Measurements from ENCODE around the gene SCYGR8. TPM values are rescaled to one million over a fixed set of nuclear protein-coding genes. Genes with fewer than 3 reads are reported as not detected.

SCYGR8 gene
- total and polyA plus RNA-seq, 7 experiments from 2014 or later: not detected

DNA sequence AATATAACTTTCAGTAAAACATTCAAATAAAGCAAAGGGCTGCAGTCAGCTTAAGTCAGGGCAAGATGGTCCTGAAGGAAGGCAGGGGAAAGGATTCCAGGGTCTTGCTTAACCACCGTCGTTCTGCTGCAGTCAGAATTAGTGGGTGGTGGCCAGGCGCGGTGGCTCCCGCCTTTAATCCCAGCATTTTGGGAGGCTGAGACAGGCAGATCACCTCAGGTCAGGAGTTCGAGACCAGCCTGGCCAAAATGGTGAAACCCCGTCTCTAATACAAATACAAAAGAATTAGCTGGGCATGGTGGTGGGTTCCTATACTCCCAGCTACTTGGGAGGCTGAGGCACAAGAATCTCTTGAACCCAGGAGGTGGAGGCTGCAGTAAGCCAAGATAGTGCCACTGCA, 34.7 kb upstream of the SCYGR8 start:
- H3K27ac ChIP-seq (ENCODE audit: low read depth, low read length): no peak overlapping the region
- Mint-ChIP-seq H3K9me3 (no peaks in the 10 kb centered on the region), H3K36me3 (no peaks in the 10 kb centered on the region), H3K27ac (no peak overlapping the region), H3K4me3 (no peak overlapping the region), H3K4me1 (no peaks in the 10 kb centered on the region), H3K27me3 (peaks cover 4 to 35% (median 11%) of the 10 kb centered on the region in 5 donors)
- H3K4me3 ChIP-seq (ENCODE audit: low read length): no peak overlapping the region
- no peaks in the 10 kb centered on the region for H3K36me3 ChIP-seq (ENCODE audit: control insufficient read depth in 2 of 3, insufficient read depth in 3 of 3, low read length in 3 of 3)
- CTCF ChIA-PET: no interaction called here
- no peak for ATAC-seq
- no peaks in the 10 kb centered on the region for H3K4me1 ChIP-seq (ENCODE audit: control insufficient read depth in 2 of 2, insufficient read depth in 2 of 2, low read length in 2 of 2)
- DNase-seq: no peak
- H3K9me3 ChIP-seq (ENCODE audit: control insufficient read depth in 2 of 3, low read length in 3 of 3): no peaks in the 10 kb centered on the region
- no peaks in the 10 kb centered on the region for H3K27me3 ChIP-seq (ENCODE audit: control insufficient read depth in 2 of 2, insufficient read depth in 2 of 2, low read length in 2 of 2)
- POLR2A ChIA-PET: no interaction called here
- intact Hi-C loops (cut with micrococcal nuclease): no loop called here

DNA sequence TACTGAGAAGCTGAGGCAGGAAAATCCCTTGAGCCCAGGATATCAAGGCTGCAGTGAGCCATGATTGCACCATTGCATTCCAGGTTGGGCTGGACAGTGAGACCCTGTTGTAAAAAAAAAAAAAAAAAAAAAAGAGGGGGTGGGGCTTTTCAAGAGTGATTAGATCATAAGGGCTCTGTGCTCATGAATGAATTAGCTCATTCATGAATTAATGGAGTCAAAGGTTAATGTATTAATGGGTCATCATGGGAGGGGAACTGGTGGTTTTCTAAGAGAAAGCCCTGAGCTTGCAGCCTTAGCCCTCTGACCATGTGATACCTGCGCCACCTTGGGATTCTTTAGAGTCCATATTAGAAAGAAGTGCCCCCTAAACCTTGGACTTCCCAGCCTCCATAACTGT, 32.4 kb upstream of the SCYGR8 start:
- Mint-ChIP-seq H3K4me3 (no peak overlapping the region), H3K36me3 (no peaks in the 10 kb centered on the region), H3K4me1 (peaks cover 0 to 7% (median 0%) of the 10 kb centered on the region in 7 donors), H3K9me3 (no peaks in the 10 kb centered on the region), H3K27me3 (peaks cover 12 to 29% (median 22%) of the 10 kb centered on the region in 5 donors), H3K27ac (no peak overlapping the region)
- Histone ChIP-seq H3K9me3 (ENCODE audit: control insufficient read depth in 2 of 3, low read length in 3 of 3) (no peaks in the 10 kb centered on the region), H3K27me3 (ENCODE audit: control insufficient read depth in 2 of 2, insufficient read depth in 2 of 2, low read length in 2 of 2) (peaks cover 0 to 3% of the 10 kb centered on the region in 2 donors), H3K27ac (ENCODE audit: low read depth, low read length) (no peak overlapping the region), H3K4me1 (ENCODE audit: control insufficient read depth in 2 of 2, insufficient read depth in 2 of 2, low read length in 2 of 2) (no peaks in the 10 kb centered on the region), H3K36me3 (ENCODE audit: control insufficient read depth in 2 of 3, insufficient read depth in 3 of 3, low read length in 3 of 3) (no peaks in the 10 kb centered on the region), H3K4me3 (ENCODE audit: low read length) (no peak overlapping the region)
- intact Hi-C loops (cut with micrococcal nuclease): no loop called here
- ChIA-PET CTCF (no interaction called here), POLR2A (no interaction called here)
- ATAC-seq (no peak), DNase-seq (no peak)

DNA sequence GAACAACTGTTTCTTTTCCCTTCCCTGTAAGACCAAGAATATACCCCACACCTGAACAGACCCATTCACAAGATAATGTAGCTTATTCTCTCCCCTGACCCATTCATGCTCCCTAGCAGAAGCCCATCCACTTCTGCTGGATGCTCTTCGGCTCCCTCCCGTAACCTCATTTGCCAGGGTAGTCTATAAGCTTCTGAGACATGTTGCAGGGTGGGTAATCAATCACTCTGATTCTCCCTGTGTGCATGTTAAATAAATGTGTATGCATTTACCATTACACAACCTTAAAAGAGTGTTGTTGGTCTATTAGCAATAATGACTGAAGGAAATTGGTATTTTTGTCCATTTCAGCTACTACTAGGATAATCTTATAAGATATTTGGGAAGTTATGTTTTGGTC, 29.2 kb upstream of the SCYGR8 start:
- Mint-ChIP-seq H3K36me3 (no peaks in the 10 kb centered on the region), H3K27me3 (peaks cover 20 to 45% (median 30%) of the 10 kb centered on the region in 5 donors), H3K4me1 (peaks cover 0 to 7% (median 0%) of the 10 kb centered on the region in 7 donors), H3K4me3 (no peak overlapping the region), H3K9me3 (peaks cover 0 to 2% (median 0%) of the 10 kb centered on the region in 11 donors), H3K27ac (no peak overlapping the region)
- Histone ChIP-seq H3K4me3 (ENCODE audit: low read length) (no peak overlapping the region), H3K27ac (ENCODE audit: low read depth, low read length) (no peak overlapping the region), H3K4me1 (ENCODE audit: control insufficient read depth in 2 of 2, insufficient read depth in 2 of 2, low read length in 2 of 2) (no peaks in the 10 kb centered on the region), H3K27me3 (ENCODE audit: control insufficient read depth in 2 of 2, insufficient read depth in 2 of 2, low read length in 2 of 2) (peaks cover 0 to 3% of the 10 kb centered on the region in 2 donors), H3K36me3 (ENCODE audit: control insufficient read depth in 2 of 3, insufficient read depth in 3 of 3, low read length in 3 of 3) (no peaks in the 10 kb centered on the region), H3K9me3 (ENCODE audit: control insufficient read depth in 2 of 3, low read length in 3 of 3) (no peaks in the 10 kb centered on the region)
- POLR2A ChIA-PET: interaction anchor here (0.7 kb wide), 1 partner anchor 1726 kb away, joined by 3 read pairs; no protein-coding TSS in a partner anchor
- ATAC-seq: no peak
- intact Hi-C loops (cut with micrococcal nuclease): no loop called here
- CTCF ChIA-PET: no interaction called here
- no peak for DNase-seq

DNA sequence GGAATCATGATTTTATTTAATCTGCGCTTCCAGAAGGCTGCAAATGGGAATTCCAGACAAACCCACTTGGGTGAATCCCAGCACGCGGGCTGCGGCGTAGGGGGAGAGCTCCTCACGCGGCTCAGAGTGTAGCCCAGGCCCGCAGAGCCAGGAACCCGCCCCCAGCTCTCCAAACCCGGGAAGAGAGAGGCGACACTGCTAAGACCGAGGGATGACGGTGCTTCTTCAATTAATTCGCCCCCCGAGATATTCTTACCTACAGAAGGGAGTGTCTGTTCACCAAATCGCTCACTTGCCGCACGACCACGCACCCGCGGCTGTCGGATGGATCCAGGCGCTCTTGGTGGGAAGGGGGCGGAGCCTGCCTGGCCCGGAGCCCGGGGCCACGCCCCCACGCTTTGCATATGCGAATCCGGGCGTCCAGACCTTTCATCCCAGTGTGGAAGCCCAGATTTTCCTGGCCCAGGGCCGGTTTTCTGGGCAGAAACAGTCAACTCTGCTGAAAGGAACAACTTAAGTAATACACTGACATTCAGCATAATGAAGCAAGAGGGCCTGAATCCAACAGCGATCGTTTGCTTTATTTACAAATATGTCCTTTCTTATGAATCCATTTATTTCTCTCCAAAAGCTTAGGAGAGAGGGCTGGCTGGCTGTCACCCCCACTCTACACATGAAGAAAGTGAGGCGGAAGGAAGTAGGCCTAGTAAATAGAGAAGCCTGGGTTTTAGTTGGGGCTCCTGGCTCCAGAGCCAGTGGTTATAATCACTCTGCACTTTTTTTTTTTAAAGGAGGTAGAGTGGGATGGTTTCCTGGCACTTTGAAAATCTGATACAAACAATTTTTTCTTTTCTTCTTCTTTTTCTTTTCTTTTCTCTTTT, 27.8 kb upstream of the SCYGR8 start, which contains the start of gene SLC19A3:
Gene SLC19A3 (minus strand): TSS at position 342 of the 881 bp plus-strand sequence. CDS start 15,710 bp downstream, outside the sequence.
- peak within 1 kb of the TSS in 6 of 10 donors; percentile 2 to 41 (median 20) for H3K4me3 Mint-ChIP-seq
- intact Hi-C loops (cut with micrococcal nuclease): no loop called here
- ChIA-PET CTCF (no interaction called here), POLR2A (no interaction called here)
- Histone ChIP-seq H3K36me3 (ENCODE audit: control insufficient read depth in 2 of 3, insufficient read depth in 3 of 3, low read length in 3 of 3) (no peaks in the 10 kb centered on the region), H3K4me3 (ENCODE audit: low read length) (no peak within 1 kb of the TSS), H3K9me3 (ENCODE audit: control insufficient read depth in 2 of 3, low read length in 3 of 3) (no peaks in the 10 kb centered on the region), H3K4me1 (ENCODE audit: control insufficient read depth in 2 of 2, insufficient read depth in 2 of 2, low read length in 2 of 2) (no peaks in the 10 kb centered on the region), H3K27me3 (ENCODE audit: control insufficient read depth in 2 of 2, insufficient read depth in 2 of 2, low read length in 2 of 2) (peaks cover 0 to 3% of the 10 kb centered on the region in 2 donors), H3K27ac (ENCODE audit: low read depth, low read length) (no peak within 1 kb of the TSS)
- peaks cover 19 to 39% (median 32%) of the 10 kb centered on the region in 5 donors for H3K27me3 Mint-ChIP-seq
- H3K27ac Mint-ChIP-seq: no peak within 1 kb of the TSS
- ATAC-seq: no peak
- peaks cover 0 to 7% (median 0%) of the 10 kb centered on the region in 7 donors for H3K4me1 Mint-ChIP-seq
- peaks cover 0 to 2% (median 0%) of the 10 kb centered on the region in 11 donors for H3K9me3 Mint-ChIP-seq
- DNase-seq: no peak
- H3K36me3 Mint-ChIP-seq: no peaks in the 10 kb centered on the region

DNA sequence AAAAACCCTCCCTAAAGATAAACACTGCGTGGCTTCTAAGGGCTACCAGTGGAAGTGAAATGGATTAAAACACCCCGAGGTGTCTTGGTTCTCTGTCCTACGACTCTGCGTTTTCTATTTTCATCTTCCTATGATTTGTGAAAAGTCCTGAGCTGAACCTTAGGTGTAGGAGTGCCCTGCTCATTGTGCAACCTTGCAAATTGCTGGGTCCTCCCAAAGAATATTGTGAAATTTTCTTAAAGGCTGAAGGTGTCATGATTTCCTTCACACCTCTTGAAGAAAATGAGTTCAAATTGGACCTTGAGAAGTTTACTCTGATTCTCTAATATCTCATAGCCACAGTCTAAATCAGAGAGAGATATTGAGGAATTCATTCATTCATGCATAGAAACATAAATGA, 26.1 kb upstream of the SCYGR8 start:
- intact Hi-C loops (cut with micrococcal nuclease): no loop called here
- POLR2A ChIA-PET: no interaction called here
- H3K4me1 Mint-ChIP-seq: peaks cover 0 to 7% (median 0%) of the 10 kb centered on the region in 7 donors

DNA sequence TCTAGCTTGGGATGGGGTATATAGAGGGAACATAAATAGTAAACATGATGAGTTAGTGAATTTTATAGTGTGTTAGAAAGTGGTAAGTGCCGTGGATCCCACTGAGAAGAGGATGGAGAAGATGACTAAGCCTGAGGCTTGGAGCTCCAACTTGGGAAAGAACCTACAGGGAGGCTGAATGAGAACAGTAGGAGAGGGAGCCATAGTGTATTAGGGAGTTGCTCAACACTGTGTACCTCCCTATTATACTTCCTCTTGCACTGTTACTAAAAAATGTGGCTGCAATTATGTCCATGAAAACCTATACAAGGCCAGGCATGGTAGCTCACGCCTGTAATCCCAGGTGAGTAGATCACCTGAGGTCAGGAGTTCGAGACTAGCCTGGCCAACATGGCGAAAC, 25.0 kb upstream of the SCYGR8 start:
- Histone ChIP-seq H3K27ac (ENCODE audit: low read depth, low read length) (no peak overlapping the region), H3K4me1 (ENCODE audit: control insufficient read depth in 2 of 2, insufficient read depth in 2 of 2, low read length in 2 of 2) (no peaks in the 10 kb centered on the region), H3K36me3 (ENCODE audit: control insufficient read depth in 2 of 3, insufficient read depth in 3 of 3, low read length in 3 of 3) (no peaks in the 10 kb centered on the region), H3K4me3 (ENCODE audit: low read length) (no peak overlapping the region), H3K9me3 (ENCODE audit: control insufficient read depth in 2 of 3, low read length in 3 of 3) (no peaks in the 10 kb centered on the region), H3K27me3 (ENCODE audit: control insufficient read depth in 2 of 2, insufficient read depth in 2 of 2, low read length in 2 of 2) (peaks cover 0 to 3% of the 10 kb centered on the region in 2 donors)
- CTCF ChIA-PET: no interaction called here
- no peaks in the 10 kb centered on the region for H3K36me3 Mint-ChIP-seq
- H3K4me1 Mint-ChIP-seq: peaks cover 0 to 7% (median 0%) of the 10 kb centered on the region in 7 donors
- intact Hi-C loops (cut with micrococcal nuclease): no loop called here
- H3K9me3 Mint-ChIP-seq: peaks cover 0 to 2% (median 0%) of the 10 kb centered on the region in 11 donors
- DNase-seq (no peak), ATAC-seq (no peak)
- no peak overlapping the region for H3K4me3 Mint-ChIP-seq
- peaks cover 13 to 48% (median 39%) of the 10 kb centered on the region in 5 donors for H3K27me3 Mint-ChIP-seq
- H3K27ac Mint-ChIP-seq: no peak overlapping the region
- POLR2A ChIA-PET: no interaction called here

More for the DNA sequence above, 26.1 kb upstream of the SCYGR8 start:
- Mint-ChIP-seq H3K4me3 (no peak overlapping the region), H3K9me3 (peaks cover 0 to 2% (median 0%) of the 10 kb centered on the region in 11 donors), H3K27ac (no peak overlapping the region), H3K27me3 (peaks cover 15 to 48% (median 39%) of the 10 kb centered on the region in 5 donors), H3K36me3 (no peaks in the 10 kb centered on the region)
- no peak overlapping the region for H3K4me3 ChIP-seq (ENCODE audit: low read length)
- H3K4me1 ChIP-seq (ENCODE audit: control insufficient read depth in 2 of 2, insufficient read depth in 2 of 2, low read length in 2 of 2): no peaks in the 10 kb centered on the region
- ATAC-seq: no peak
- H3K9me3 ChIP-seq (ENCODE audit: control insufficient read depth in 2 of 3, low read length in 3 of 3): no peaks in the 10 kb centered on the region
- CTCF ChIA-PET: no interaction called here
- no peak overlapping the region for H3K27ac ChIP-seq (ENCODE audit: low read depth, low read length)
- DNase-seq: no peak
- H3K36me3 ChIP-seq (ENCODE audit: control insufficient read depth in 2 of 3, insufficient read depth in 3 of 3, low read length in 3 of 3): no peaks in the 10 kb centered on the region
- H3K27me3 ChIP-seq (ENCODE audit: control insufficient read depth in 2 of 2, insufficient read depth in 2 of 2, low read length in 2 of 2): peaks cover 0 to 3% of the 10 kb centered on the region in 2 donors
